Measurements from ENCODE around the gene GSK3B.

GSK3B gene

GRCh38 chr3:120093911-120094775 lies at the start of gene GSK3B:
Gene GSK3B (minus strand): TSS chr3:120094447. CDS start chr3:120093434, 1,013 bp downstream.
- peak; percentile 42 to 72 for DNase-seq (ENCODE audit: low read depth in 2 of 2)

- no peak for DNase-seq (ENCODE audit: low read depth in 2 of 2)
These were observed 49.4 kb upstream of the GSK3B start for GRCh38 chr3:120143676-120144075.

GRCh38 chr3:120142236-120142635 lies 48.0 kb upstream of the GSK3B start:
- DNase-seq (ENCODE audit: low read depth in 2 of 2), result no peak

GRCh38 chr3:120140098-120140742 lies 46.0 kb upstream of the GSK3B start:
- no peak for DNase-seq (ENCODE audit: low read depth in 2 of 2)

GRCh38 chr3:120139140-120139539 lies 44.9 kb upstream of the GSK3B start:
- DNase-seq (ENCODE audit: low read depth in 2 of 2), result no peak

- no peak for DNase-seq (ENCODE audit: low read depth in 2 of 2)
These were observed 43.3 kb upstream of the GSK3B start for GRCh38 chr3:120137548-120137947.

- no peak for DNase-seq (ENCODE audit: low read depth in 2 of 2)
These were observed 36.4 kb upstream of the GSK3B start for GRCh38 chr3:120130656-120131055.

- no peak for DNase-seq (ENCODE audit: low read depth in 2 of 2)
These were observed 35.7 kb upstream of the GSK3B start for GRCh38 chr3:120129718-120130513.

GRCh38 chr3:120129051-120129450 lies 34.8 kb upstream of the GSK3B start:
- DNase-seq (ENCODE audit: low read depth in 2 of 2), result no peak

GRCh38 chr3:120125992-120126391 lies 31.7 kb upstream of the GSK3B start:
- DNase-seq (ENCODE audit: low read depth in 2 of 2), result no peak

- no peak for DNase-seq (ENCODE audit: low read depth in 2 of 2)
These were observed 25.7 kb upstream of the GSK3B start for GRCh38 chr3:120119846-120120510.

GRCh38 chr3:120114981-120115380 lies 20.7 kb upstream of the GSK3B start:
- DNase-seq (ENCODE audit: low read depth in 2 of 2), result no peak

- DNase-seq (ENCODE audit: low read depth in 2 of 2), result no peak
These were observed 20.1 kb upstream of the GSK3B start for GRCh38 chr3:120114376-120114775.

GRCh38 chr3:120113128-120114116 lies 19.2 kb upstream of the GSK3B start:
- no peak for DNase-seq (ENCODE audit: low read depth in 2 of 2)

- no peak for DNase-seq (ENCODE audit: low read depth in 2 of 2)
These were observed 17.7 kb upstream of the GSK3B start for GRCh38 chr3:120111898-120112297.

- no peak for DNase-seq (ENCODE audit: low read depth in 2 of 2)
These were observed 9.0 kb upstream of the GSK3B start for GRCh38 chr3:120103276-120103675.

GRCh38 chr3:120102674-120103073 lies 8.4 kb upstream of the GSK3B start:
- DNase-seq (ENCODE audit: low read depth in 2 of 2), result no peak

GRCh38 chr3:120102232-120102631 lies 8.0 kb upstream of the GSK3B start:
- DNase-seq (ENCODE audit: low read depth in 2 of 2), result no peak

- no peak for DNase-seq (ENCODE audit: low read depth in 2 of 2)
These were observed 7.4 kb upstream of the GSK3B start for GRCh38 chr3:120101624-120102023.

GRCh38 chr3:120100711-120101110 lies 6.5 kb upstream of the GSK3B start:
- no peak for DNase-seq (ENCODE audit: low read depth in 2 of 2)

- DNase-seq (ENCODE audit: low read depth in 2 of 2), result no peak
These were observed 4.5 kb upstream of the GSK3B start for GRCh38 chr3:120098710-120099109.

All from stimulated activated CD8-positive, alpha-beta memory T cell treated with anti-CD3 and anti-CD28 coated beads, Interleukin-7, amount 100 ng/mL, for 4 hours (primary cell).